GM19455 (cell line): Measurements from ENCODE around the gene NAB2.
"Not testable (repeated sequence)": the region's sequence is repeated elsewhere in the genome, so short reads cannot be mapped to it uniquely, and the experiment has no call there.

Source experiments
- ATAC-seq: cut with Tn5 transposase; IDR thresholded peaks from one replicate; pipeline ENCODE4 v1.9.1; 2021; ENCODE audit not compliant: unreplicated experiment

NAB2 gene

GRCh38 chr12:57088354-57089270 lies at the start of gene NAB2:
Gene NAB2 (plus strand): TSS chr12:57089114. CDS start chr12:57089272, 158 bp downstream.
- ATAC-seq, result peak; percentile 50

- no peak for ATAC-seq
Measured at GRCh38 chr12:57040211-57040610, 48.7 kb upstream of the NAB2 start.

GRCh38 chr12:57040750-57041149 lies 48.2 kb upstream of the NAB2 start:
- ATAC-seq, result no peak

DNA sequence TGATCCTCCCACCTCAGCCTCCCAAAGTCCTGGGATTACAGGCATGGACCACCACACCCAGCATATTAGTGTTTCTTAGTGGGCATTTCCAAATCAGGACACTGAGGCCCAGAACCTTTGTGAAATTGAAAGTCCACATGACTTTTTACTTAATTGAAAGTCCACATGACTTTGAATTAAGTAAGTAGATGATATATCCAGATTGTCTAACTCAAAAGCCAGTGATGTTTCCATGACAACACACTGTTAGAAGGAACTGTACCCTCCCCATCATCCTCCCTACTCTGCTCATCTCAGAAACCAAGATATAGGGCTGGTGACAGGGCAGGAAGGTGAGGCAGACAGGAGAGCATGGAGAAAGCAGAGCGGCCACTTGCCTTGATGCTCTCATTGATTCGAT lies 46.2 kb upstream of the NAB2 start:
- no peak for ATAC-seq

DNA sequence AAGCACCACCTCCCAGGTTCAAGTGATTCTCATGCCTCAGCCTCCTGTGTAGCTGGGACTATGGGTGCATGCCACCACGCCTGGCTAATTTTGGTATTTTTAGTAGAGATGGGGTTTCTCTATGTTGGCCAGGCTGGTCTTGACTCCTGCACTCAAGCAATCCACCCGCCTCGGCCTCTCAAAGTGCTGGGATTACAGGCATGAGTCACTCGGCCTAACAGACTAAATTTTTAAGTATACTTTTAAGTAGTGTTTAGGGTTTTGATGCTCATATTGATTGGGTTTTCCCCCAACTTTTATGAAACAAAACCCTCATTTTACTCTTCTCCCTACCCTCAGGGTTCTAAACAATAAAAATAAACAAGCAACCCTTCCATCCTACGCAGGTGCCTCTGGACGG lies 44.4 kb upstream of the NAB2 start:
- no peak for ATAC-seq

GRCh38 chr12:57044889-57045288 lies 44.0 kb upstream of the NAB2 start:
- ATAC-seq, result no peak

DNA sequence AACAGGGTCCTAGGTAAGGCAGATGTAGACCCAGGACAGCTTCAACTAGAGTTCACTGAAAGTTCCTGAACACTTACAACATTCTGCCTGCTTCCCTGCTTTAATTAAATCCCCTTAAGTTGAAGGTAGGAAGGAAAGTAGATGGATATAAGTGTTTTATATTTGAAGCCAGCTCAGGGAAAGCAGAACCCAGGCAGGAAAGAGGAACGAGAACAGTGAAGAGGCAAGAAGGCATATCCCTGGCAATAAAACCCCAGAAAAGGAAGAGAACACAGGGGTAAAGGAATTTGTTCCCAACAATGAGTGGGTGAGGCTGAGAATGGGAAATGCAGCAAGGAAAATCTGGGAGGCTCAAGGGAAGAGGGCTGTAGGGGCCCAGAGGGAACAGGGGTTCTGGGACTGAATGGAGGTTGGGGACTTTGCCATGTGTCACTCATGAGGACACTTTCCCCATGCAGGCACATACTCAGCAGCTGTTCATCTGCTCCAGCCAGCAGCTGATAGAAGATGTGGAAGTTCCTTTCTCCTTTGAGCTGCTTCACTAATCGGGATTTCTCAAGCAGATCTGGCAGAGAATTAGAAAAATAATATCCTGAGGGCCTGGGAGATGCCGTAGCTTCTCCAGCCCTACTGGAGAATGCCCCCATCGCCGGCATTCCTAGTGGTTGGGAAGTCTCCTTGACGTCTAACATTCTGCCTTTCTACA lies 42.7 kb upstream of the NAB2 start:
- no peak for ATAC-seq

GRCh38 chr12:57046947-57047890 lies 41.7 kb upstream of the NAB2 start:
- ATAC-seq, result no peak

GRCh38 chr12:57047981-57048380 lies 40.9 kb upstream of the NAB2 start:
- ATAC-seq, result no peak

DNA sequence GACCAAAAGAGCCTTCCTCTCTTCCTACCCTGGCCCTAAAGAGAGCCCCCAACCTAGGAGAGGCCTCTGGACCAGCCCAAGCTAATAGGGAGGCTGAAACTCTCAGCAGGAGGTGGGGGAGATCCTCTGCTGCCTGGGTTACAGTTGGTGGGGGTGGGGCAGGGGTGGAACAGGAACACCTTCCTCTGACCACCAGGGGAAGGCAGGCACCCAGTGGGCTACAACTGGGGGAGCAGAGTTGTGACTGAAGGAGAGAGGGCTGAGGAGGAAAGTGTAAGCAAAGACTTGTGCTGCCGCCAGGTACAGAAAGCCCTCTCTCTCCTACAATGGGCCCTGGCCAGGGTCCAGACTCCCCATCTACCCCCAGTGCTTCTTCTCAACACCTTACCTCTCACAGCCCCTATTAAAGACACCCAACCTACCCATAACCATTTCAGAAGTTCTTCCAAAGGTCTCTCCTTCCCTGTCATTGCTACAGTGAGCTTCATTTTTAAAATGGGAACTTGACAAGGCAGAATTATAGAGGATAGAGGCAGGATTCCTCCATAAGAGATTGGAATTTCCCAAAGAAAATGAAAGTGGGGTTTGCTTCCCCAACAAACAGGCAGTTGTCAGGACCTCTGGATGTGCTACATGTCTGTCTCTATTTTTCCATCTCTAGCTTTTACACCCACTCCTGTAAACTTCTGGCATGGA lies 40.3 kb upstream of the NAB2 start:
- ATAC-seq, result no peak

GRCh38 chr12:57049119-57049446 lies 39.8 kb upstream of the NAB2 start:
- ATAC-seq, result no peak

GRCh38 chr12:57049890-57050289 lies 39.0 kb upstream of the NAB2 start, which contains the start of gene MYO1A:
Gene MYO1A (minus strand): TSS chr12:57050129. CDS start chr12:57048323, 1,806 bp downstream.
- ATAC-seq, result no peak

DNA sequence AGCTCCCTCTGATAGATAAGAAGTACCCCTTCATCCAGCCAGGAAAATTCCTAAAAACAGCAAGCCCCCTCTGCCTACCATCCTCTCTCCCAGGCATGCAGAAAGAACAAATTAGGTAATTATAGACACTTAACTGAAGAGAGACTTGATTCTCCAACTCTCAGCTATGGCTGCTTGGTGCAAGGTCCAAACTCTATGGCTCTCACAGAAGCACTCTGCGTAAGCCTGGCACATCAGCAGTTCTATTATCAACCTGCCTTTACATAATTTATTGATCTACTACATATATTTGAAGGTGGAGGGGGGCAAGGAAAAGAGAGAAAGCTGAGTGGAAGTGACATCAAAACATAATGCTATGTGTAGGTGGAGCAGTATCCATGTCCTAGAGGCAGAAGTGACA lies 37.9 kb upstream of the NAB2 start:
- no peak for ATAC-seq

GRCh38 chr12:57053146-57053545 lies 35.8 kb upstream of the NAB2 start:
- not testable (repeated sequence) for ATAC-seq

- ATAC-seq, result not testable (repeated sequence)
Measured at GRCh38 chr12:57053901-57054300, 35.0 kb upstream of the NAB2 start.

GRCh38 chr12:57055824-57056223 lies 33.1 kb upstream of the NAB2 start:
- ATAC-seq, result no peak

DNA sequence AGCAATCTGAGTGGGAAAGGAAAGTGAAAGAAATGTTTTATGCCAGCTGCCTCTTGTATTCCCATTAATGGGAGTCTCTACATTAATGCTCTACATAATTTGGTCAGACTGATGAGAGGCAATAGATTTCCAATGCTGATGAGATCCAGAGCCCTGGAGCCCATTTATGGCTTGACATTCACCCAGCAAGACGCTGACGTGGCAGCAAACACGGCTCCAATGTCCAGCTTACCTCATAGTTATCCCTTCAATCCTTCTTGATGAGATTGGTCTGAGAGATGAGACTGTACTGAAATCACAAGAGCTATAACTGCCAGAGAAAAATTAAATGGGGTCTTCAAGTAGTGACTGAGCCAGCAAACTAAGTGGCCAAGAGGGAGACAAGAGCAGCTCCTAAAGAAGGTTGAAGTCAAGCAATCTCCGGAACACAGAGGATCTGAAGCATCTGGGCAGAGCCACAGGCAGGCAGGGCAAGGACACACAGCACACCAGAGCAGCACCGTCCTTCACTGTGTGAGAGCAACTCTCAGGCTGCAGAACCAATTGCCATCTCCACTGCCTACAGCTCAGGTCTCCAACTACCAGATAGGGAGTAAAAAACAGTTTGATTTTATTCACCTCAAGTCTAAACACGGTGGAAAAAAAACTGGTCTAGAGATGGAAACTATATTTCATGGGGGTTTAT lies 31.7 kb upstream of the NAB2 start:
- ATAC-seq, result no peak

GRCh38 chr12:57058454-57058853 lies 30.5 kb upstream of the NAB2 start:
- no peak for ATAC-seq

DNA sequence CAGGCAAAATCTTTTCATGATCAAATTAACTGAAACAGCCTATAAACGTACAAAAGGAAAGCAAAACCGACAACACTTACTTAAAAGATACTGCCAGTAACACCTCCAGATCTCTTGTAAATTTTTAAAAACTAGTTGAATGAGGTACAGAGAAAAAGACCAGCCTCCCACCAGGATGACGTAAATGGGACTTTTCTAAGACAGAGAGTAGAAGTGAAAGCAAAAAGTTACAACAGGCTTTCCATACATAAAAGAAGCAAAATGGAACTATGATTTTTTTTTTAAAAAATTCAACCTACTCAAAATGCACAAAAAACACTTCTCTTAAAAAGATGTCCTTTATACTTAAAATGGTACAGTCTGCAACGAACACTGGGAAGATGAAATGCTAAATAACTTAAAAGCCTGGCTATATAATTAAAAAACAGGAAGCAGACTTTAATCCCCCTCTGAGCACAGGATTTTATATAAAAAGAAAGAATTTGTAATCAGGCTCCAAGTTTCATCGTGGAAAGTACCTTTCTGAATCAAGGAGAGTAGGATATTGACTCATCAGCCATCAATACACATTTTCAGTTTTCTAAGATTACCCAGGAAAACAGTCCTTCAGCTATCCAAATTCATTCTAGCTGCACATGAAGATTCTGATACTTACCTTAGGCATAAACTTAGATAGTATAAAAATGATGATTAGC lies 24.8 kb upstream of the NAB2 start:
- peak; percentile 65 for ATAC-seq
